Activated B cell treated with CpG ODN at 0.5 μM for 24 hours (primary cell): Measurements from ENCODE around the gene LRRC37A2. TPM values are rescaled to one million over a fixed set of nuclear protein-coding genes. Genes with fewer than 3 reads are reported as not detected.
"Not testable (repeated sequence)": the region's sequence is repeated elsewhere in the genome, so short reads cannot be mapped to it uniquely, and the experiment has no call there.

Experiments used
- ATAC-seq: fragments of 200-7000 bp; cut with Tn5 transposase; one replicate; pipeline ENCODE4 v1.10.0; 2021; ENCODE audit warnings: low read depth, mild to moderate bottlenecking, moderate library complexity
- CTCF ChIA-PET: fragments of 350-600 bp; sonication (Branson Sonifier 250); formaldehyde crosslinking; loops from one replicate; lab custom pipeline; 2021; ENCODE audit warnings: antibody characterized with exemption; lab: Charles Lee
- POLR2A ChIA-PET: fragments of 350-600 bp; sonication (Branson Sonifier 250); formaldehyde crosslinking; loops from one replicate; lab custom pipeline; 2021; ENCODE audit warnings: antibody characterized with exemption; lab: Charles Lee
- DNase-seq: peaks from one replicate; pipeline ENCODE4 v3.0.0; 2022
- H3K27ac Mint-ChIP-seq: one replicate; pipeline ENCODE4 v1.8.0; 2020; ENCODE audit warnings: mixed read lengths
- H3K27me3 Mint-ChIP-seq: one replicate; pipeline ENCODE4 v1.8.0; 2021; ENCODE audit warnings: mixed read lengths
- H3K36me3 Mint-ChIP-seq: one replicate; pipeline ENCODE4 v1.8.0; 2021; ENCODE audit warnings: low read depth, mixed read lengths
- H3K4me1 Mint-ChIP-seq: one replicate; pipeline ENCODE4 v1.8.0; 2021; ENCODE audit warnings: mixed read lengths
- H3K4me3 Mint-ChIP-seq: one replicate; pipeline ENCODE4 v1.8.0; 2020; ENCODE audit warnings: mild to moderate bottlenecking, mixed read lengths
- H3K9me3 Mint-ChIP-seq: one replicate; pipeline ENCODE4 v1.8.0; 2020; ENCODE audit warnings: mixed read lengths
- intact Hi-C: fragments of 100-400 bp; cut with micrococcal nuclease; formaldehyde crosslinking; loops from one replicate; pipeline ENCODE4 v1.15.1; 2024
- total RNA-seq: library from RNA; stranded (reverse); gene quantifications from 2 replicates; pipeline ENCODE4 v1.2.3, GENCODE V29; 2022

Gene LRRC37A2
- 23.5 and 31.2 TPM in 2 replicates for total RNA-seq

DNA sequence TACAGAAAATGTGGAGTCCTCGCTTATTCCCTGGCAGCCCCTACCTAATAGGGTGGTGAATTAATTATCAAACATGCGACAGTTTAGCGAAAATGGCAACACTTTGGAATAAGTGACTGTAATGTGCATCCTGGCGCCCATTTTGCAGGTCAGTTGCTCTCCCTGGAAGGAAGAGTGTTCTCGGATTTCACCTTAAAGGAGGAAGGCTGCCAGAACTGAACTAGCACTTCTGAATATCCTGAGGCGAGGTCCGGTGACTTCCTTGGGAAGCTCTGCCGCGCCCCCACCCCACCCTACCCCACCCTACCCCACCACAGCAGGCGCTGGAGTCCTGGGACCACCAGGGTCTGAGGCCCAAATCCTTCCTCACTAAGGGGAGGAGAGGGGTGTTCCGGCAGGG is at the start of gene LRRC37A2:
LRRC37A2 (plus strand) TSS at position 301 of the 400 bp plus-strand sequence. CDS start 245 bp downstream, outside the sequence.
- DNase-seq, POLR2A ChIA-PET, H3K36me3 Mint-ChIP-seq, H3K4me3 Mint-ChIP-seq, H3K4me1 Mint-ChIP-seq, intact Hi-C loops, H3K9me3 Mint-ChIP-seq, ATAC-seq, H3K27me3 Mint-ChIP-seq, CTCF ChIA-PET, H3K27ac Mint-ChIP-seq: not testable (repeated sequence)

- intact Hi-C loops, ATAC-seq, H3K27ac Mint-ChIP-seq, DNase-seq, H3K27me3 Mint-ChIP-seq, H3K4me1 Mint-ChIP-seq, H3K9me3 Mint-ChIP-seq, H3K36me3 Mint-ChIP-seq, H3K4me3 Mint-ChIP-seq, POLR2A ChIA-PET, CTCF ChIA-PET: not testable (repeated sequence)
Observed at GRCh38 chr17:46467618-46468017, 44.6 kb upstream of the LRRC37A2 start.

GRCh38 chr17:46474489-46474888 is 37.8 kb upstream of the LRRC37A2 start:
- H3K36me3 Mint-ChIP-seq, ATAC-seq, H3K4me3 Mint-ChIP-seq, DNase-seq, H3K27me3 Mint-ChIP-seq, H3K9me3 Mint-ChIP-seq, H3K27ac Mint-ChIP-seq, intact Hi-C loops, CTCF ChIA-PET, POLR2A ChIA-PET, H3K4me1 Mint-ChIP-seq: not testable (repeated sequence)

- H3K4me1 Mint-ChIP-seq, DNase-seq, H3K36me3 Mint-ChIP-seq, POLR2A ChIA-PET, CTCF ChIA-PET, intact Hi-C loops, H3K4me3 Mint-ChIP-seq, H3K9me3 Mint-ChIP-seq, H3K27ac Mint-ChIP-seq, H3K27me3 Mint-ChIP-seq: not testable (repeated sequence)
- peak; percentile 86 for ATAC-seq
Observed at GRCh38 chr17:46475583-46475982, 36.7 kb upstream of the LRRC37A2 start.

GRCh38 chr17:46478823-46479222 is 33.4 kb upstream of the LRRC37A2 start:
- H3K27me3 Mint-ChIP-seq, result not testable (repeated sequence)

GRCh38 chr17:46481310-46481709 is 31.0 kb upstream of the LRRC37A2 start:
- CTCF ChIA-PET, POLR2A ChIA-PET: not testable (repeated sequence)

More at GRCh38 chr17:46478823-46479222, 33.4 kb upstream of the LRRC37A2 start:
- H3K9me3 Mint-ChIP-seq, H3K4me3 Mint-ChIP-seq, H3K36me3 Mint-ChIP-seq, H3K4me1 Mint-ChIP-seq, CTCF ChIA-PET, H3K27ac Mint-ChIP-seq, intact Hi-C loops, POLR2A ChIA-PET, DNase-seq, ATAC-seq: not testable (repeated sequence)

DNA sequence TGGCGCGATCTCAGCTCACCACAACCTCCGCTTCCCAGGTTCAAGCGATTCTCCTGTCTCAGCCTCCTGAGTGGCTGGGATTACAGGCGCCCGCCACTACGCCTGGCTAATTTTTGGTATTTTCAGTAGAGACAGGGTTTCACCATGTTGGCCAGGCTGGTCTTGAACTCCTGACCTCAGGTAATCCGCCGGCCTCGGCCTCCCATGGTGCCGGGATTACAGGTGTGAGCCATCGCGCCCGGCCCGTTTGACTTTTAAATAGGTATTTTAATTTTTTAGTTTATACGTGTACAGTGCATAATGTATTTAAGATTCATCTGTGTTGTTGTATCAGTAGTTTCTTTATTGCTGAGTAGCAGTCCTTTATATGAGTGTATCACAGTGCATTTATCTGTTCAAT is 20.2 kb upstream of the LRRC37A2 start:
- intact Hi-C loops, CTCF ChIA-PET, H3K36me3 Mint-ChIP-seq, POLR2A ChIA-PET, H3K4me3 Mint-ChIP-seq, DNase-seq, H3K27ac Mint-ChIP-seq, ATAC-seq, H3K4me1 Mint-ChIP-seq, H3K27me3 Mint-ChIP-seq, H3K9me3 Mint-ChIP-seq: not testable (repeated sequence)

More at GRCh38 chr17:46481310-46481709, 31.0 kb upstream of the LRRC37A2 start:
- H3K4me1 Mint-ChIP-seq, intact Hi-C loops, DNase-seq, H3K27ac Mint-ChIP-seq, H3K9me3 Mint-ChIP-seq, H3K4me3 Mint-ChIP-seq, ATAC-seq, H3K27me3 Mint-ChIP-seq, H3K36me3 Mint-ChIP-seq: not testable (repeated sequence)

DNA sequence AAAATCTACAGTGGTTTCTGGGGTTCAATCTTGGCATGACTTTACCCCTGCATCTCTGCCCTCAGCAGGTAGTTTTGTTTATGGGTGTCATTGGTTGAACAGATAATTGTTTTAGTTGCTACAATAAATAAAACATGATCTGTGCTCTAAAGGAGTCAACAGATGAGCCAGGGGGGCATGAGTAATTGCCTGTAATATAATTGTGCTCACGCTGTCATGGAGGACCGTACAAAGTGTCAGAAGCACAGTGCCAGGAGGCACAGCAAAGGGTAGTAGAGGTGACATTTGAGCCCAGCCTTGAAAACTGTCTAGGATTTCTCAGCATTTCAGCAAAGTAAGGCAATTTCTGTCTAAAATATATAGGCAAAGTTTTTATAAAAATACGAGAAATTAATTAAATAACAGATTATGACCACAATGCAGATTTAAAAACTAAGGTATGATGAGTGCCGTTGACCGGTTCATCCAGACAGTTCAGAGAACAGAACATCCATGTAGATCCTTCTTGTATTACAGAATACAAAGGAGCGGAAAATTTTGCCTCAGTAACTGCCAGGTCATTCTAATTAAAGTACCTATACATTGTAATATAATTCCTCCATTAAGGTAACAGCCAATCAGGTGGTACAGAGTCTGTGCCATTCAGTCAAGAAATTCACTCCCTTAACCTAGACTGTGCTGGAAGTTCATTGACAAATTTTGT is 12.7 kb upstream of the LRRC37A2 start:
- H3K9me3 Mint-ChIP-seq, POLR2A ChIA-PET, H3K27ac Mint-ChIP-seq, H3K27me3 Mint-ChIP-seq, H3K36me3 Mint-ChIP-seq, intact Hi-C loops, ATAC-seq, H3K4me1 Mint-ChIP-seq, DNase-seq, CTCF ChIA-PET, H3K4me3 Mint-ChIP-seq: not testable (repeated sequence)

- DNase-seq, CTCF ChIA-PET, H3K36me3 Mint-ChIP-seq, H3K4me3 Mint-ChIP-seq, H3K27ac Mint-ChIP-seq, ATAC-seq, H3K4me1 Mint-ChIP-seq, intact Hi-C loops, H3K27me3 Mint-ChIP-seq, POLR2A ChIA-PET, H3K9me3 Mint-ChIP-seq: not testable (repeated sequence)
Observed at GRCh38 chr17:46505896-46506295, 6.4 kb upstream of the LRRC37A2 start.

DNA sequence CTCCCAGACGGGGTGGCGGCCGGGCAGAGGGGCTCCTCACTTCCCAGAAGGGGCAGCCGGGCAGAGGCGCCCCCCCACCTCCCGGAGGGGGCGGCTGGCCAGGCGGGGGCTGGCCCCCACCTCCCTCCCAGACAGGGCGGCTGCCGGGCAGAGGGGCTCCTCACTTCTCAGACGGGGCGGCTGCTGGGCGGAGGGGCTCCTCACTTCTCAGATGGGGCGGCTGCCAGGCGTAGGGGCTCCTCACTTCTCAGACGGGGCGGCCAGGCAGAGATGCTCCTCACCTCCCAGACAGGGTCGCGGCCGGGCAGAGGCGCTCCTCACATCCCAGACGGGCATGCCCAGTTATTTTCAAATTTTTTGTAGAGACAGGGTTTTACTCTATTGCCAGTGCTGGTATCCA is 22.4 kb downstream of the LRRC37A2 start:
- ATAC-seq, intact Hi-C loops, H3K4me3 Mint-ChIP-seq, H3K4me1 Mint-ChIP-seq, POLR2A ChIA-PET, H3K36me3 Mint-ChIP-seq, H3K27ac Mint-ChIP-seq, DNase-seq, H3K9me3 Mint-ChIP-seq, H3K27me3 Mint-ChIP-seq, CTCF ChIA-PET: not testable (repeated sequence)

DNA sequence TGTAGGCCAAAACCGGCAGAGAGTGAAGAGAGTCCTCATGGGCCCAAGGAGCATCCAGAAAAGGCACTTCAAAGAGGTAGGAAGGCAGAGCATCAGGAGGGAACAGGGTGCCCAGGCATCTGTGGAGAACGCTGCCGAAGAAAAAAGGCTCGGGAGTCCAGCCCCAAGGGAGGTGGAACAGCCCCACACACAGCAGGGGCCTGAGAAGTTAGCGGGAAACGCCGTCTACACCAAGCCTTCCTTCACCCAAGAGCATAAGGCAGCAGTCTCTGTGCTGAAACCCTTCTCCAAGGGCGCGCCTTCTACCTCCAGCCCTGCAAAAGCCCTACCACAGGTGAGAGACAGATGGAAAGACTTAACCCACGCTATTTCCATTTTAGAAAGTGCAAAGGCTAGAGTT is 36.3 kb downstream of the LRRC37A2 start:
- H3K4me1 Mint-ChIP-seq, H3K4me3 Mint-ChIP-seq, H3K9me3 Mint-ChIP-seq, H3K27ac Mint-ChIP-seq, H3K27me3 Mint-ChIP-seq, intact Hi-C loops, ATAC-seq, DNase-seq, CTCF ChIA-PET, POLR2A ChIA-PET, H3K36me3 Mint-ChIP-seq: not testable (repeated sequence)

DNA sequence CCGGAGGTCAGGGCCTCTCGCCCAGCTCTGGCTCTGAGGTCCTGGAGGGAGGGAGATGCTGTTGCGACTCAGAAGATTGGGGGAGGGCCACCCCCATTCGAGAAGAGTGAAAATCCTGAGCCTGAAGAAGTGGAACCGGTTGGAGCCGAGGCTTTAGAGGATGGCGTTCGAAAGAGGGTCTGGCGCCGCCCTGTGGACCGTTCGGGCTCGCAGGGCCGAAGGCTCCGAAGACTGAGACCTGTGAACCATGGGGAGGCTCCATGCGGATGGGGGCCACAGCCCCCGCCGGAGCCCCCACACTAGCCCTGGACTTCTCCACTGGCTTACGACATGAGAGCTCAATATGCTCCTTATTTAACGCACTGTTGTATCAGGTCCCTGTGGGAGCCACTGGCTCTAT is 46.9 kb downstream of the LRRC37A2 start:
- CTCF ChIA-PET, H3K36me3 Mint-ChIP-seq, DNase-seq, POLR2A ChIA-PET, H3K9me3 Mint-ChIP-seq, H3K27me3 Mint-ChIP-seq, H3K27ac Mint-ChIP-seq, H3K4me3 Mint-ChIP-seq, intact Hi-C loops, H3K4me1 Mint-ChIP-seq: not testable (repeated sequence)
- ATAC-seq, result peak; percentile 40
